Pons (tissue), 1 donor: ENCODE measurements around the gene KCNJ14.

Experiments
- DNase-seq: peaks from one replicate; pipeline ENCODE4 v3.0.0-alpha.2; 2016; ENCODE audit warnings: low spot score

The KCNJ14 gene

DNA sequence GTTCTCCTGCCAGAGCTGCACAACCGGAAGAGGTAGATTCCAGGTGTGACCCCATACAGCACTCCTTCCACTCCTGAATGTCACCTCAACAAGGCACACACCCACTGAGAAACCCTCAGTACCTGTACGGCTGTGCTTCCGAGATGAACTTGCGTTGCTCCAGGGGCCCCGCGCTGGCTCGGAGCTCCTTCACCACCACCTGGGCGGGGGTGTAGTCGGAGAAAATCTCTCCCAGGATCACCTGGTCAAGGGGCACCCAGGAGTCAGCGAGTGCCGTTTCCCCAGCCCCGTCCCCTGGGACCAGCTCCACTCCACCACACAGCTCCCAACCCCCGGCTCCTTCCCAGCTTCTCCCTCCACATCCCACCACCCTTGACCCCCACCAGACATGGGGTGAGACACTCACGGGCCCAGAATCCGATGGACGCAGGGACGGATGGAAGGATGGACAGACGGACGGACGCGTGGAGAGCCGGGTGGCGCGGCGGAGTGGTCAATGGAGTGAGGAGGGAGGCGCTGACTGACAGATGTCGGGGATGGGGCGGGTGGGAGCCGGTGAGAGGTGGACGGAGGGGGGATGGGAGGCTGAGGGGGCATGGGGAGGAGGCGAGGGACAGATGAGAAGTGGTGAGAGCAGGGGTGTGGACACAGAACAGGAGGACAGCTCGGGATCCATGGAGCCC lies 53.5 kb downstream of the KCNJ14 start:
- DNase-seq = no peak

DNA sequence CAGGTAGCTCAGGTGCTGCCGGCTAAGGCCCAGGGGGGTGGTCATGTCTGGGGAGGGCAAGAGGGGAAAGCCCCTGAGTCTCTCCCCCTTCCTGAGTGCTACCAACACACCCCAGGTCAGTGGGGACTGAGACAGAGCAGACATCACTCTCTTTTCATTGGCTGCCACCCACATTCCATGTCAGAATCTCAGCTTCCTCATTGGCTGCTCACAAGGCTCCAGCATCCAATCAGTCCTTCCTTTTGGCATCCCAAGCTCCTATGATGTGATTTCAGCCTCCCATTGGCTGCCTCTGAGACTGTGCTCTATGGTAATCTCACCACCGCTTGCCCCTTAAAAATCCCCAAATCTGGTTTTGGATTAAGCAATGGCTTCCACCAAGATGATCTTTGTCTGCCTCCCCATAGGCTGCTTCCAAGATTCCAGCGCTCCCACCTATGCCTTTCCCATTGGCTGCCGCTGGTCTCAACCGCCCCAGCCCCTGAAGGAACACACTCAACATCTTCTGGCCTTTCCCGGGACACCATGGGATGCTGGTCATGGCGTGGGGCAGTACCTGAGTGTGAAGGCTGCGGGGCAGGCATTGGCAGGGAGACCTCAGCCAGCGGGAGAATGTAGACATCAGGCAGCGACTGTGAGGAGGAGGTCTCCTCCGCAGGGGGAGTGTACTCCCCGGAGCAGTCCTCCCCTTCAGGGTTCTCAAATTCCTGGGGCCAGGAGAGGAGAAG lies 54.3 kb downstream of the KCNJ14 start:
- DNase-seq = no peak

DNA sequence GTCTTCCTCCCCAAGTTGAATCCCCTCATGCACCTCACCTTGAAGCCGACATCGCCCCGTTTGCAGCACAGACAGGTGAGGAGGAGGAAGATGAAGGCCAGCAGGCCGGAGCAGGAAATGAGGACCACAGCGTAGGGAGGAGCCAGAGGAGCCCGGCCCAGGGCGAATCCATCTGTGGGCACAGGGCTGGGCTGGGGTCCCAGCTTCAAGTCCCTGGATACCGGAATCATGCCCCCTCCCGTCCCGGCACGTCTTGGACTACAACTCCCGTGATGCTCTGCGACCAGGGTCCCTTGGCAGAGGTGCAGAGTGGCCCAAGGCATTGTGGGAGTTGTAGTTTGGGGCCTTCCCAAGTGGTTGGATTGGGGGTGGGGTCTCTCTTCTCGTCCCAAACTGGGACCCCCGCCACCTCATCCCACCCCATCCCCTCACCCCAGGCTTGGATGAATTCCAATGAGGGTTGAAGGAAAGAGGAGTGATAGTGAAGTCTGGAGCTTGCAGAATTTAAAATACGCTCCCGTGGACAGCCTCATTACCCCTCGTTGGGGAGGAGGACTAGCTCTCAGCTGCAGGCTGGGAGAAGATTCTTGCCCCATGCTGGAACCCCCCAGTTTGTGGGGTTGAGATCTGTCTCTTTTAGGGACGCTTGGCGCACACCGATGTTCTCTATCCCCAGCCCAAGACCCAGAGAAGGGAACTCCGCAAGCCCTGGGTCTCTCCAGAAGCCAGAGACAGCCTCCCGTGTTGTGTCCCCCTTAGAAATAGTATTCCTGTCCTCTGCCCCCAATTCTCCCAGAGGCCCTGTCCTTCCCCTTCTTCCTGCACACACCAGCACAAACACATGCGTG lies 55.3 kb downstream of the KCNJ14 start:
- peak; percentile 86 for DNase-seq

DNA sequence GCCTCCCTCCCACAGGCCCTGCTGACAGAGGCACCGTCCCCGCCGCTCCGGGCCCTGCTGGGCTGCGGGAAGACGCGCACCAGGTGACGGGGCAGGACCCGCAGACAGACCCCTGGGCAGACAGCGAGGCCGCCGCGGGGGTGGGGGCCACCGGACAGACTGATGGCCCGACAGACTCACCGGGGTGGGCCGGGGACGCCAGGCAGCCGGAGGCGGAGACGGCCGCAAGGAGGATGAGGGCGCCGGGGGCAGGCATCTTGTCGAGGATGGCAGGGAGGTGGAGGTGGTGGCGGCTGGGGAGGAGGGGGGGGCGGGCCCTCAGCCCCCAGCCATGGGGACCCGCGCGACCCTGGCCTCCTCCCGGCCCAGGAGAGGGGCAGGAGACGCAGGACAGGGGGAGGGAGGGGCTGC lies 56.0 kb downstream of the KCNJ14 start:
- DNase-seq = no peak

DNA sequence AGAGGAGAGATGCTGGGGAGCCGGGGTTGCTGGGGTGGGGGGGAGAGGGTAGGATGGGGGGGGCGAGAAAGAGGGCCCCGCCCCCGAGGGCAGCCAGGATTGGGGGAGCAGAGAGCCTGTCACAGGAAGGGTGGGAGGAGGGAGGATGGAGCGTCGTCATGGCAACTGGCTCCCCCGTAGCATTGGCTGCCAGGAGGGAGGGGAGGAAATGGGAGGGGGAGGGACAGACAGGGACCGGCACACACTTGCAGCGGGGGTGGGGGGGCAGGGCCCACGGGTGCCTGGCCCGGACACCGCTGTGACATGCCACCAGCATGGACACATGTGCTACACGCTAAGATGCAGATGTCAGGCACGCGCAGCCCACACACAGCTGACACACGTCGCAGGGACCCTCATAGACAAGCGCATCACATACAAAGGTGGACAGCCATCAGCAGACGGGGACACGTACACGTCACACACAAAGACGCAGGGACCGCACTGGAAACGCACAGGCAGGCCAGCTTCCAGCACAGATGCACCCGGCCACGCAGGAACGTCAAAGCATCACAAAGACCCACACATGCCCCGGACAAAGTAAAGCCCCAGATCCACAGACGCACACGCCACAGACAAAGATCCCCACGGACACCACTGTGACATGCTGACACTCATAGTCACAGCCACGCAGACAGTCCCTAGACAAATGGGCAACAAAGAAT lies 56.6 kb downstream of the KCNJ14 start, which contains the start of gene LMTK3:
TSS of gene LMTK3 (minus strand) at position 36 of the 704 bp plus-strand sequence. CDS start 259 bp downstream, outside the sequence.
- DNase-seq = peak; percentile 92

DNA sequence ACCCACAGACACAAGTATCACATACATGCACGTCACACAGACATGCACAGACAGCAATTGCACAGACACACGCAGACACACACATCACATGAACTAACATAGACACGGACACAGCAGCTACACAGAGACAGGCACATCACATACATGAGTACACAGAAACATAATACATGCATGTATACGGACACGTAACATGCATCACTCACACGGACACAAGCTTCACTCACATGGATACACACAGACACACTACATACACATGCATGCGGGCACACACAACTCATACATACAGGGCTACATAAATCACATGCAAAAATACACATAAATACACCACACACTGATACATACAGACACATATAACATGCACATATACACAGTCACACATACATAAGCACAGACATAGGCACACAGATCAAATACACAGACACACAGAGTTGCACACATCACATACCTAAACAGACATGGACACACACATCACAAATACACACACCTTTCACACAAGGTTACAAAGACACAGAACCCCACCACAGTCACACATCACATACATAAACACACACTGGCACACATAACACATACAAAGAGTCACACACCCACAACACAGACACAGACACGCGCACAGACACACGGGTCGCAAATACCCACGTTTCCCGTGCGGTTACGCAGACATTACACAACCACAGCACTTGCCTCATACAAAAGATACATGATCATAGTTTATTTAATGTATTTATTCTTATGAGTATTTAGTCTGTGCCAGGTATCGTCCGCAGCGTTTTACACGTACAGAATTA lies 57.3 kb downstream of the KCNJ14 start:
- no peak for DNase-seq

DNA sequence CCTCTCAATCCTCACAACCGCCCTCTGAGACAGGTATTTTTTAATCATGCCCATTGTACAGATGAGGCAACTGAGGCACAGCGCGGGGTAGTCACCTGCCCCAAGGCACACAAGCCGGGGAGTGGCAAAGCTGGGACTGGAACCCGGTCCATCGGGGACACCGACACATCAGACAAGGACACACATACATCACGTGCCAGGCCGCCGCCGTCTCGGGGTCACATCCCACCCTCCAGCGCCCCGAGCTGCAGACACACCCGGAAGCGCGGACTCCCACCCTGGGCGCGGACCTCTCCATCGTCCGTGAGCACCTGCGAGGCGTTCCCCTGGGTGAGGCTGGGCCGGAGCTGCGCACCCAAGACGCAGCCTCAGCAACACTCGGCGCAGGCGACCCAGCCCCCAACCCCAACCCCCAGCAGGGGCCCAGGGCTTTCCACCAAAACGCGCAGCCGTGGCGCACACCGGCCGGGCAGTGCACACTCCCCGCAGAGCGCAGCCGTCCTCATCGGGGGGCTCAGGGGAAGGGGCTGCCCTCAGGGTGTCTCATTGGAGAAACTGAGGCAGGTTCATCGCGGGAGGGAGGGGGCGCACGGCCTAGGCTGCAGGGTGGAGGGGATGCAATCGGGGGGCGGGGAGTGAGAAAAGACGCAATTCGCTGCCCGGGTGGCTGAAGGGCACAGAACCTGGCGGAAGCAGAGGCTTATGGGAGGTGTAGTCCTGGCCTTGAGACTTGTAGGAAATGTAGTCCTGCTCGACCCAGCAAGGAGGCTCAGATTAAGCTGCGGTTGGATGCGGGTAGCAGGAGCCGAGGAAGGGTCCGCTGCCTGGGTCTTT lies 58.1 kb downstream of the KCNJ14 start:
- peak; percentile 85 for DNase-seq

DNA sequence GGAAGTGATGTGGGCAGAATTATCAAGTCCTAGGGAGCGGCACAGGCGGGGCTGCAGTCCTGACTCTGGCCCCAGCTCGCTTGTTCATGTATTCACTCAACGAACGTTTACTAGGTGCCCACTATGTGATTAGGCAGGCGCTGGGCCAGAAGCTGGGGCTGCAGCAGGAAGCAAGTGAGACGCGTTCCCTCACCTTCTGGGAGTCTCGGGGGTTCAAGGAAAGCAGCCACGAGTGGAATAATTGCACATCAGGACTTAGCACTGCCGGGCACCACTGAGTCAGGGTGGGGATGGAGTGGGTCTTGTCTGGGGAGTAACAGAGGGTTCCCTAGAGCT lies 58.7 kb downstream of the KCNJ14 start:
- no peak for DNase-seq

DNA sequence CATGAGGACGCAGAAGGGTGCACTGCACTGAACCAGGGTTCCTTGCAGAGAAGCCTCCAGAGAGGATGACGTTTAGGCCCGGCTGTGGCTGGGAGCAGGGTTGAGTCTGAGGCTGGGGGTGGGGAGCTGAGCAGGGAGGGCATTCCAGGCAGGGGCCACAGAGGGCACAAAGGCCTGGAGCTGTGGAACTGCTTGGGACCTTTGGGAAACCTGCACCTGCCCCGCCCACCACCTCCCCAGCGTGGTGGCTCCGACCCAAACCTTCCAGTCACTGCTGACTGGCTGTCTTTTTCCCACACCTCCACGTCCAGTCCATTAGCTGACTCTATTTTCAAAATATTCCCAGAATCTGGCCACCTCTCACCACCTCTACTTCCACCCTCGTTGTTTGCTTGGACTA lies 61.2 kb downstream of the KCNJ14 start:
- no peak for DNase-seq
